Right kidney (tissue), 1 donor: ENCODE data around the gene KIAA1958.
"Not testable (repeated sequence)": the region's sequence is repeated elsewhere in the genome, so short reads cannot be mapped to it uniquely, and the experiment has no call there.

Source experiments
- DNase-seq: peaks from one replicate; pipeline ENCODE4 v3.0.0-alpha.2; 2016

Gene KIAA1958

DNA sequence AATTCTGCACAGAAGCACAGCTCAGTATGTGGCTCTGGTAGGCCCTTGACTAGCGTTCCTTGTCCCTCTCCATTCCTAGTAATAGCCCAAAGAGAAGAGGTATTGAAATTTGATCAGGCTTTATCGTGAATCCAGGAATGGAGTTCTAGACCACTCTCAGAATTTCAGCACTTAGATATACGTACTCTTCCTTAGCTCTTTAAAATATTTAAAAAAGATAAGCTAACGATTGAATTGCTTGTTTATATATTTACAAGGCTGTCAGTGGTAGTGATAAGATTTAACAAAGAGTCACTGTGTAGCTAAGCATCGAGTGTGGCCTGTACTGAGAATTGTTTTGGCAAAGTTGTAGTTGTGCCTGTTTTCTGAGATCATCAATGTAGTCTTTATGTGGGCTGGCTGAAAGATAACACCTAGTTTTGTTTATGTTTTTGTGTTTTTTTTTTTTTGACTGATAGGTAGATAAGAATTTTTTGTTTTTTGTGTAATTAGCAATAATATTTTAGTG is 2.5 kb downstream of the KIAA1958 start:
- no peak for DNase-seq

DNA sequence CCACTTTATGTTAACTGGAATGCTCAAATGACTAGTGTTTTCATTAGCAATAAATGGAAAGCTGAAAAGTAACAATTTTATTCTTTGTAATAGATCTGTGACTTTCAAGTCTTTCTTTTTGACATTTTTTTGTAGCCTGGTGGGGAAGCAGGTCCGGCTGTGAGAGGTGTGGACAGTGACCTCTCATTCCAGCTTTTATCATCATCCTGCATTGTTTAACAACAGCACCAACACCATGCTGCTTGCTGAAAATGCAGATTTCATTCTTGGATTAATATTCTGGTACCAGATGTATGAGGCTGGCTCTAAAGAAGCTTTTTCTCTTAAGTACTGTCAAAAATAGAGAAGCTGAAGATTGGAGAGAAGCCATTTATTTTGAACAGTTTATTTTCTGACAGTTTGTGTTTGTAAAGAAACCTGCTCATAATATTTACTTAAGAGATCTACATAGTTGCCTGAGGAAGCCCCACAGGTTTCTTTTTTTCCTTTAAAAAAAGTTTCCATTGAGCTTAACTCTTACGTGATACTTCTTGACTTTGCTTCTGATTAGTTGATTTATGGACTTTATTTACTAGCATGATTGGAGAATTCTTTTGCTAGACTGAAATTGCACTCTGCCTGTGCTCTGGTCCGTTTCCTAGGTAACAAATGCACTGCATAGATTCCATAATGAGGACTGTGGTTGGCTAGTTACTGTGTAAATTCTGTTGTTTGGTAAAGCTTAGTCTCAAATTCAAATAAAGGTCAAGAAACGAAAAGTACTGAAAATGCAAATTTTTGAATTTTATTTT is 3.4 kb downstream of the KIAA1958 start:
- DNase-seq, result peak; percentile 18

DNA sequence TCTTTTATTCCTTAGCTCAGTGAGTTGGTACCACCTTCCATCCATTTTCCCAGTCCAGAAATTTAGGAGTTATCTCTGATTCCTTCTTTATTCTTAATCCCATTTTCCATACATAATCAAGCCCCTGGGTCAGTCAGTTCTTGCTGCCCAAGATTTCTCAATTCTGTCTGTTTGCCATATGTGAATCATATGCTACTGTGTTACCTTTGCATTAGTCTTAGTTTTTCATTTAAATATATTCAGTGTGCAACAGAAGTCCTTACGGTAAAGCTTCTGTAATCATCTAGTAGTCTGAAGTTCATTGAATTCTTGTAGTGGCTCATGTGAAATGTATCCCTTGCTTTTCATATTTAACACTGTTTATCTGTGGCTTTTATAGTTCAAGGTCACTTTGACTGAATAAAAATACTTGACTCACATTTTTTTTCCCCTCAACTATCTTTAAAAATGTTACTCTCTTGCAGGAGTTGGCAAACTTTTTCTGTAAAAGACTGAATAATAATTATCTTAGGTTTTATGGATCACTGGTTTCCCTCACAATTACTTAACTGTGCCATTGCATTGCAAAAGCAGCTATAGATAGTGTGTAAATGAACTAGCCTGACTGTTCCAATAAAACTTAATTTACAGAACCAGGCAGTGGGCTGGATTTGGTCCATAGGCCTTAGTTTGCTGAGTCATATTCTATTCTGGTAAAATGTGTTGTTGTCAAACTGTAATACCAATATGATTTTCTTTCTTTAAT is 6.9 kb downstream of the KIAA1958 start:
- no peak for DNase-seq

DNA sequence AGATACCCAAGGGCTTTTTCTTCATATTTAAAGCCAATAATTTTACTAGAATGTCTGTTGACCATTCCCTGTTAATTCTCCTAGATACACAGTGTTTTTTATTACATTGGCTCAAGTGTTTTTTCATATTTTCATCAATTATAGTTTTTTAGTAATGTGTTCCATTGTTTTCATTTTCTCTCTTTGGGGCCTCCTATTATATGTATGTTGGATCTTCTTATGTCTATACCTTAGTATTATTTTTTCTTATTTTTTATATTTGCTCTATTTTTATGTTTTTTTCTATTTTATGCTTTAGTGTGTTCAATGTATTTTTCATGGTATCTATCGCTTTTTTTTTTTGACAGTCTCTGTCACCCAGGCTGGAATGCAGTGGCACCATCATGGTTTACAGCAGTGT is 7.5 kb downstream of the KIAA1958 start:
- no peak for DNase-seq

DNA sequence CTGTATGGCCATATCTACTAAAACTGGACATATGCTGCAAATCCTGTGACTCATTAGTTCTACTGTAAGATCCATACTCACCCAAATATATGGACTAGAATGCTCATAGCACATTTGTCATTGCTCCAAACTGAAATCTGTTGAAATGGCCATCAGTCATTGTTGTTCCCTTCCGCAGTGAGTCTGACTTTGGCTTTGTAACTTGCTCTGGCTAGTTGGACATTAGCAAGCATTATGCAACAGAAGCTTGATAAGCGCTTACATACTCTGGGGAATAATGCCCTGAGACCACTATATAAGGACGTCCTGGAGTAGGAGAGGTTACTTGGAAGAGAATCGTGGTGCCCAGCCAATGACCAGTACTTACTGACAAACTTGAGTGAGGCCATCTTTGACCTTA is 9.0 kb downstream of the KIAA1958 start:
- no peak for DNase-seq

DNA sequence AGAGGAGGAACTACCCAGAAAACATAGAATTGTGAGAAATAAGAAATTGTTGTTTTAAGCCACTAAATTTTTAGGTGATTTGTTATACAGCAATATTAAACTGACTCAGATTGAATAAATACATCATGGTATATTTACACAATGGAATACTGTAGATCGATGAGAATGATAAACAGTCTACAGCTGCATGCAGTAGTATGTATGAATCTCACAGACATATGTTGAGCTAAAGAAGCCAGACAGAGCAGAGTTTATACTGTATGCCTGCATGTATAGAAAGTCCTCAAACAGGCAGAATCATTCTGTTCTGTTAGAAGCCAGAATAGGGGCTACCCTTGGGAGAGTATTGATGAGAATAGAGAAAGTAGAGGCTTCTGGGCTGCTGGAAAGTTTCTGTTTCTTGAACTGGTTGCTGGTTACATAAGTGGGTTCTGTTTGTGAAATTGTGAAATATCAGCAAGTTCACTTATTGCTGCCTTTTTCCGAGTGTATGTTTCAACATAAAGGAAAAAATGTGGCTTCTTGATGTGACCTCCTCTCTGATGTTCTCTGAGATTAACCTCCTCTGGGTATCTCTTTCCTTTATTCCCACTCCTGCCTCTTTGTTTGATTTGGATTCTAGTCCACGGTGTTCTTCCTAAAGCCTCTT is 9.6 kb downstream of the KIAA1958 start:
- DNase-seq, result no peak

DNA sequence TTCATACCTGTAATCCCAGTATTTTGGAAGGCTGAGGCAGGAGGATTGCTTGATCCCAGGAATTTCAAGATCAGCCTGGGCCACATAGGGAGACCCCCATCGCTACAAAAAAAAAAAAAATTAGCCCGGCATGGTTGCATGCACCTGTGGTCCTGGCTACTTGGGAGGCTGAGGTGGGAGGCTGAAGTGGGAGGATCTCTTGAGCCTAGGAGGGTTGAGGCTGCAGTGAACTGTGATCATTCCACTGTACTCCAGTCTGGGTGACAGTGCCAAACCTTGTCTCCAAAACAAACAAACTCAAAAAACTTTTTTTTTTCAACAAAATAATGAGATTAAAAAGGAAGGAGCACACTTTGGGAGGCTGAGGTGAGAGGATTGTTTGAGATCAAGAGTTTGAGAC is 14.2 kb downstream of the KIAA1958 start:
- no peak for DNase-seq

DNA sequence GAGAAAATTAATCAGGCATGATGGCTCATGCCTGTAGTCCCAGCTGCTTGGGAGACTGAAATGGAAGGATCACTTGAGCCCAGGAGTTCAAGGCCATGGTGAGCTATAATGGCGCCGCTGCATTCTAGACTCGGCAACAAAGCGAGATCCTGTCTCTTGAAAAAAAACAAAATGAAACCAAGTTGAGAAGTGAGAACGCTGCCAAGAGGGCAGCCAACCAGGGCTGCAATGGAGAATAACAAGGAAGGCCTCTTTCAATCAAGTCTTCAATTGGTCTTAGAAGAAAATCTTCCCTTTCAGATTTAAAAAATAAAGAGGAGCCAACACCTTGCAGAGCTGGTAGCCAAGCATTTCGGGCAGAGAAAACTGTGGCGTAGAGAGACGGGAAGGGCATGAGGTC is 14.7 kb downstream of the KIAA1958 start:
- no peak for DNase-seq

DNA sequence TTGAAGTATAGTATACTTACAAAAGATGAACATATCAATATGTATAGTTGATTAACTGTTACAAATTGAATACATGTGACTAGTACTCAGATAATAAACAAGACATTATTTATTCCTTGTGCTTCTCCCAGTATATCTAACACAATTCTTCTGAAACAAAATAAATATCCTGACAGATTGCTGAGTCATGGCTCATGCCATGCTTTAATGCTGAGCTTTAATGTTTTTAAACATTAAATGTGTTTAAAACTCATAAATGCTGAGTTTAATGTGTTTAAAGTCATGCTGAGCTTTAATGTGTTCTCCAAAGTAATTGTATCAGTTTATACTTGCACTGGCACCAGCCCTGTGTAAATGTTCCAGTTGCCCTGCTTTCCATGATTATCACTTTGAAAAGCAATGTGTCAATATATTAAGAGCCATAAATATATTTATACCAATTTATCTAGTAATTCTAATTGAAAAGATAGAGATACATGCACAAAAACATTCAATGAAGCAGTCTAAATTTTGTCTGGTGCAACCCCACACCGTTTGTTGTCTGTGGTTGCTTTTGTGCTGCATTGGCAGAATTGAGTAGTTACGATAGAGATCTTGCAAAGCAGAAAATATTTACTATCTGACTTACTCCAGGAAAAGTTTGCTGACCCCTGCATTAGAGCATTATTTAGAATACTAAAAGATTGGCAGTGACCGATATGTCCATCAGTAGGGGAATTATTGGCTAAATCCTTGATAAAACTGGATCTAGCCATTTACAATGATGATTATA is 15.7 kb downstream of the KIAA1958 start:
- DNase-seq, result no peak

DNA sequence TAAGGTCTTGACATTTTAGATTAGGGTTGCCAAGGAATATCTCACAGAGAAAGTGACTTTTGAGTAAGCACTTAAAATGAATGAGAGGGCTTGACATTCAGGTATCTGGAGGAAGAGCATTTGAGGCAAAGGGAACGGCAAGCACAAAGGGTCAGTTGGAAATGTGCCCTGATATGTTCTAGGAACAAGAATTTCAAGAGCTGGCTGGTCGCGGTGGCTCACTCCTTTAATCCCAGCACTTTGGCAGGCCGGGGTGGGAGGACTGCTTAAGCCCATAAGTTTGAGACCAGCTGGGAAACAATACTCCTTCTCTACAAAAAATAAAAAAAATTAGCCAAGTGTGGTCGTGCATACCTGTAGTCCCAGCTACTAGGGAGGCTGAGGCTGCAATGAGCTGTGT is 16.5 kb downstream of the KIAA1958 start:
- DNase-seq, result no peak

DNA sequence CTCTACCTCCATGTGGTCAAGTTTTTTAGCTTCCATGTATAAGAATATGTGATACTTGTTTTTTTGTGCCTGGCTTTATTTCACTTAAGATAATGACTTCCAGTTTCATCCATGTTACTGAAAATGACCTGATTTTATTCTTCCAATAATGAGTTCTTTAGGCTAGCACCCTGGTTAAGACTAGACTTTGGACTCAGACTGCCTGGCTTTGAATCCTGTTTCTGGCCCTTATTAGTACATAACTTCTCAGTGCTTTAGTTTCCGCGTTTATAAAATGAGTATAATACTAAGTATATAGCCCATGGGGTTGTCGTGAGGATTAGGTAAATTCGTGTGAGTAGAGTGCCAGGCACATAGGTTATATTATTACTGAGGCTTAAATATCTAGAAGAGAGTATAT is 18.5 kb downstream of the KIAA1958 start:
- DNase-seq, result no peak

DNA sequence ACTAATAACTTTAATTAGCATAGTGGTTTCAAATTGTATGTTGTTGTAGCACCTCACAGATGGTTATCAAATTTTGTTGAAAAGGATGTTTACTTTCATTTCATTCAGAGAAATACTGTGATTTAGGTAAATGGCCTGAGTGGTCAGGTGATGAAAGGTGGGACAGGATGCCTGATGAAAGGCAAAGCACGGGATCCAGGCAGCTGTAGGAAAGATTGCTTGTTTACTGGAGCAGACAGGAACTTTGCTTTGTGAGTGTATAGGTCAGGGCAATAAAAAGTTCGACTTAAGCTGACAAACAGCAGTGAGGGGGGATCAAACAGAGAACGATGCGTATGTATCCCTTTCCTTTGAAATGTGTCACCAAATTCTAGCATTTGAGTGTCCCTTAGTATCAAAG is 19.0 kb downstream of the KIAA1958 start:
- DNase-seq, result no peak

DNA sequence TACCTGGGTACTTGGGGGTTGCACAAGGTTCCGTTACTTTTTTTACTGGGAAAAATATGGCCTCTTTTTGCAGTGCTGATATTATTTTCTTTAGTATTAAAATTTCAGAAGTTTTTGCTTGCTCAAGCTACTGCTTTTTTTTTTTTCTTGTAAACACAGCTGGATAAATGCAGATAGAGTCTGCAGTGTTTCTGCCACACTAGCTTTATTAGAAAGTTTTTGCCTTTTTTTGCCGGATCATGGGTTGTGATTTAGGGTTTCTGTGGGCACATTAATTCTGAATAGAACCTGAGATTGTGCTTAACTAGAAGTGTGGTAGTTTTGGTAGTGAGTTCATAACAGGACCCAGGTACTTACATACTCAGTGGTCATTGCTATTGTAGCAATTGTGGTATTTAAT is 19.9 kb downstream of the KIAA1958 start:
- no peak for DNase-seq

DNA sequence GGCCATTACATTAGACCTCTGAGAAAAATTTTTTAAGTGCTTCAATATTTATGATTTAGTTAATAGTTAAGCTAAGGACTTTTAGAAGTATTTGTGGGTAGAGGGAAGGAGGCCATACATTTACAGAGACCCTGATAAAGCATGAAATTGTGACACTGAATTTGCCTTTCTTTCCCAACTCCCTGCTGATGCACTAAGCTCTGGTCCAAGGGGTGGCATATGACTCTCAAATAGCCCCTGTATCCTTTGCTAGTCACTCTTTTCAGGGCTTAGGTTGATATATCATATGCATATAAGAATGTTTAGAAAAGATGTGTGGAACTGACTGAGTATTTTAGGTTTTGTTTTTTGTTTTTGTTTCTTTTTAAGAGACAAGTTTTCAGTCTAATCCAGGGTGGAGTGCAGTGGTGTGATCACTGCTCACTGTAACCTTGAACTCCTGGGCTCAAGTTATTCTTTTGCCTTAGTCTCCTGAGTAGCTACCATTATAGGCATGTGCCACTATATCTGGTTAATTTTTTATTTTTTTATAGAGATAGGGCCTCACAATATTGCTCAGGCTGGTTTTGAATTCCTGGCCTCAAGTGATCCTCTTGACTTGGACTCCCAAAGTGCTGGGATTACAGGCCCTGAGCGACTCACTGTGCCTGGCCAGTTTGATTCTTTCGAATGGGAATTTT is 20.5 kb downstream of the KIAA1958 start:
- no peak for DNase-seq

DNA sequence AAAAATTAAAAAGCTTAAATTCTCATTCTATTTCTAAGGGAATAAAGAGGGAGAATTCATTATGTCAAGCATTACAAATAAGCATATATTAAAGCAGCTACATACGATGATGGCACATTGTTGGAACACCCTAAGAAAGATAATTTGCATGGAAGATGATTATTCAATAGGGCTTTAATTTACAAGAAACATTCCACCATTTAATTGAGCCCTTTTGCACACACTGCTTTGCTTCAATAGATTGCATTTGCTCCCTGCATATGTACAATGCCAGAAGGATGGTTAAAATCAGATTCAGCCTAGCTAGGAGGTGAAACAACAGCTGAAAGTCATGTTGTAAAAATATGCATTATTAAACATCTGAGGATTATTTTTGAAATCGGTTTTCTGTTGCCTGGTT is 21.8 kb downstream of the KIAA1958 start:
- DNase-seq, result no peak

DNA sequence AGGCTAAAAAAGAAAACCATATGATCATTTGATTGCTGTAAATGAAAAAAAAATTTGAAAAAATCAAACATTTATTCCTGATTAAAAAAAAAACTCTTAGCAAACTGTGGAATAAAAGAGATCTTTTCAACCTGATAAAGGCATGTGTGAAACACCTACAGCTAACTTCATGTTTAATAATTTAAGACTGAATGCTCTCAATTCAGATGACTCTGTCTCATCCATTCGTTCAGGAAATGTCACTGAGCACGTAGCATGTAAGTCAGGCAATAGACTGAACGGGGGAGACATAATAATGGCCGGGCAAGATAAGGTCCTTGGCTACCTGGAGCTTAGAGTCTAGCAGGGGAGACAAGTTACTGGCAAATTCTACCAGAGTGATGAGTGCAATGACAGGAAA is 25.8 kb downstream of the KIAA1958 start:
- DNase-seq, result not testable (repeated sequence)

DNA sequence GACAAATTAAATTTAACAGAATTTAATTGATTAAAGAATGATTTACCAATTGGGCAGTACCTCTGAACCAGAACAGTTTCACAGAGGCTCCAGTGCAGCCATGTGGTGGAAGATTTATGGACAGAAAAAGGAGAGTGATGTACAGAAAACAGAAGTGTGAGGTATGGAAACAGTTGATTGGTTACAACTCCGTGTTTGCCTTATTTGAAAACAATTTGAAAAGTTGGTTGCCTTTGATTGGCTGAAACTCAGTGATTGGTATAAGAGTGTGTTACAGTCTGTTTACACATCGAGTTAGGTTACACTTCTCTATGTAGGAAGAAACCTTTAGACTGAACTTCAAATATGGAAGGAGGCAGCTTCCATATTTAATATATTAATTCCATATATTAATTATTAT is 30.1 kb downstream of the KIAA1958 start:
- no peak for DNase-seq

DNA sequence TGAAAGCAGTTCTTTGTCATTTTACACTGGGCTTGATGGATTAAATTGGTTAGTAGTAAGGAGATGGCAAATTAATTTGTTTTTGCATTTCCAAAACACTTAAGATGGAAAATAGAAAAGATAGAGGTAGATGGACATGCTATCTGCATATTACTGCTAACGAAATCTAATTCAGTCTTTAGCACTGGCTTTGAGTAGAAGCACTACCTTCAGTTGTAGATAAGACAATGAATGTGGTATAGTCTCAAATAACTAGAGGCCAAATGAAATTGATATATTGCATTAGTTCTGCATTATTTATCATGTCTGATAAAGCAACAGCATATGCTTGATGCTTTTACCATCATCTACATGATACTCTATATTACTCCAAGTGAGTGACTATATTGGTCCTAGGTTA is 33.4 kb downstream of the KIAA1958 start:
- no peak for DNase-seq

DNA sequence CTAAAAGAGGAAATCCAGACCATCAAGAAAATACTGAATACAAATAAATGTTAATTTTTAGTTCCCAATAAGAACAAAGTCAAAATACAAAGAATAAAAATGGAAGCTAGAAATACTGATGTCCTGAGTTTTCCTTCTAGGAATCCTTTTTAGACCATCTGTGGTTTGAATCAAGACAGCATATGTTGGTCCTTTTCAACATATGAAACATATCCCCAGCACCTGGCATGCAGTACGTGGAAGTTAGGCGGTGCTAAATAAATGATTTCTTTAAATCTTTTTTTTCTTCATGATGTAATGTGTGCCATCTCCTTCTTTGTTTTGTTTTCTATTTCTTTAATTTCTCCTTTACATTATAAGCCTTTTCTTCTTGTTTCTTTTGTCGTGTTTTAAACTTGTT is 34.0 kb downstream of the KIAA1958 start:
- no peak for DNase-seq

DNA sequence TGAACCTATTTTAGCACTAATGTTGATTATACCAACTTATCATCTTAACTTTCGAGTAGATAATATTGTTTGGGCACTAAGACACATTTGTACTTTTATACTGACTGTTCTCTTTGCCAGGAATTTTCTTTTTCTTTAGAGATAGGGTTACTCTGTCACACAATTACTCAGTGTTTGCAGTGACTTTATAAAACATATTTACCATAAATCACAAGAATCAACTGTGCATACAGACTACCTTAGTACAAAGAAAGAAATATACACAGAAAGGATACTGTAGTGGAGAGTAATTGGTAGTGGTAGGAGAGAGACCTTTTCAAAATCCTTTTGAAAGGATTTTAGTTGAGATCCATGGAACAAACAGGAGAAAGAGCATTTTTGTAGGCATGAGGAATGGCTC is 40.3 kb downstream of the KIAA1958 start:
- DNase-seq, result no peak

DNA sequence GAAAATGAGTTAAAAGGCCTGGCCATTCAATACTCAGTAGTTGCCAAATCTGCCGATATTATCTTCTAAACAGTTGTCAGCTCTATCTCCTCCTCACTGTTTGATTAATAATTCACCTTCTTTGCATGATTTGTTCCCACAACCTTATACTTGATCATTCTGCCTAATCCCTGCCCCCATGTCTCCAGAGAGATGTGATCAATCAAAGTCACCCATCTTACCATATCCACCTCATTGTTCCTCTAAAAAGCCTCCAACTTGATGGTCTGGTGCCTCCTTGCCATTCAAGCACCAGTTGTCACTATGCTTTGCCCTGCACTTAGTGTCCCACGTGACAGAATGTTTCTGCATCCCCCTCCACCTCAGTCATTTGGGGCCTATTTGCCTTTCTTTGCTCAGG is 41.3 kb downstream of the KIAA1958 start:
- no peak for DNase-seq

DNA sequence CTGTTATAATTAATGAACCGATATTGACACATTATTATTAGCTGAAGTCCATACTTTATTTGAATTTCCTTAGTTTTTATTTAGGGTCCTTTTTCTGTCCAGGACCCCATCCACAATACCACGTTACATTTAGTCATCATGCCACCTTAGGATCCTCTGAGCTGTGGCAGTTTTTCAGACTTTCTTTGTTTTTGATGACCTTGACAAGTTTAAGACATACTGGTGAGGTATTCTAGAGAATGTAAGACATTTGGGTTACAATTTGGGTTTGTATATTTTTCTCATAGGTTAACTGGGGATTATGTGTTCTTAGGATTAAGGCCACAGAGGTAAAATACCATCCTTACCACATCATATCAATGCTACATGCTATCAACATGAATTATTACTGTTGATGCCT is 42.7 kb downstream of the KIAA1958 start:
- no peak for DNase-seq
